ENCODE results near the gene CD59.

Gene CD59

GRCh38 chr11:33736148-33736812 lies at the start of gene CD59:
Gene CD59, minus strand, starts transcription at chr11:33736423. Its CDS starts 13,978 bp downstream, at chr11:33722445.
- no peak for DNase-seq (ENCODE audit: low read depth)

DNA sequence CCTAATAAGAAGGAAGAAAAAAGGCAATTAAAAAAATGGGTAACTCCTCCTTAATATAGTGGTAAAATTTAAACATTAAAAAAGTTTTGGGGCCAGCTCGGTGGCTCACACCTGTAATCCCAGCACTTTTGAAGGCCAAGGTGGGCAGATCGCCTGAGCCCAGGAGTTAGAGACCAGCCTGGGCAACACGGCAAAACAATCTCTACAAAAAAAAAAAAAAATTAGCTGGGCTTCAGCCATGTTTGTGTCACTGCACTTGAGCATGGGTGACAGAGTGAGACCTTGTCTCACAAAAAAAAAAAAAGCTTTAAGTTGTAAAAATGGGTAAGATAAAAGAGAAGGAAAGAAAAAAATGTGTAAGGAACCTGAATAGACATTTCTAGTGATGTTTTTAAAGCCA lies 49.4 kb upstream of the CD59 start:
- DNase-seq (ENCODE audit: low read depth), result no peak

DNA sequence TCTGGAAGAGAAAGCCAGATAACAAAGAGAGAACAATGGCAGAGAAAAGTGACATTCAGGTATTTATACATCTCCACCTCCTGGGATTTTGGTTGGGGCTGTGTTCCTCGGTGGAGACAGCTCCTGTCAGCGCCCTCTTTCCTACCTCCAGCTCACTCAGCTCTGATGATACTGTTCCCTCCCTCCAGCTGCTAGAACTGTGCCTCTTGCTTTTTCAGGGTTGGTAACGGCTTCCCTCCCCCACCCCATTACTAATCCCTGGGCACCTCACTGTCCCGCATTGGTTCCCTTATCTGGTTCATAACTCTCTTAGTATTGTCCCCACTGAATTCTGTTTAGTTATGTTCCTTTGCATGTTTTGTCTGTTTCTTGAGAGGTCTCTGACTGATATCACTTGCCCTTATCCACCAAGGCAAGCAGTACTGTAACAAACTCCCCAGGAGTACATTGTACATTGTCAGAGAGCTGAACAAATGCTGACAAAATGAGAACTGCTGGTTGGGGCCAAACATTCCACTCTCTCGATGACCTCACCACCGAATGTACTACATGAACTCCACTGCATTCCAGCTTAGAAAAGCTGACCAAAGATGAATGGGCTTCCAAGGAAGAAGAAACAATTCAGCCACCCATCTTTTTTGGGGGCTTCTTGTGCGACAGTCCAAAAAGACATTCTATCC lies 43.8 kb upstream of the CD59 start:
- peak; percentile 65 for DNase-seq (ENCODE audit: low read depth)

DNA sequence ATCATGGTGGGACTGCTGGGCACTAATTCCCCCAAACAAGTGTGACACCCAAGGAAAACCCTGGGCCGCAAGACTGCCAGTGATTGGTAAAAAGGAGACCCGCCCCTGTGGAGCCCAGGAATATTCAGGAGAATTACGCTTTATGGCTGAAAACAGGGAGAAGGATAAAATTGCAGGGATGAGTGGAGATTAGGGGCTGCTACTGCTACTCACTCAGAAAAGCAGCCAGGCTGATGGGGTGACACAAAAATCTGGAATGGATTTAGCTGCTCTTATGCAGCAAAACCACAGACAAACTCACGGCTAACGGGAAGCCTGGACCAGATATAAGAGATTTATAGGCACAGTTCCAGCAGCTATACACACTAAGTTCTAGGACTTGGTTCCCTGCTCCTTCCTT lies 42.5 kb upstream of the CD59 start:
- DNase-seq (ENCODE audit: low read depth), result peak; percentile 45

- no peak for DNase-seq (ENCODE audit: low read depth)
Observed at GRCh38 chr11:33777906-33778305, 41.7 kb upstream of the CD59 start.

- DNase-seq (ENCODE audit: low read depth), result no peak
Observed at GRCh38 chr11:33775832-33776470, 39.7 kb upstream of the CD59 start.

GRCh38 chr11:33775467-33775807 lies 39.2 kb upstream of the CD59 start:
- DNase-seq (ENCODE audit: low read depth), result no peak

- no peak for DNase-seq (ENCODE audit: low read depth)
Observed at GRCh38 chr11:33774736-33775466, 38.7 kb upstream of the CD59 start.

- DNase-seq (ENCODE audit: low read depth), result no peak
Observed at GRCh38 chr11:33773987-33774735, 37.9 kb upstream of the CD59 start, which contains the start of gene FBXO3. Gene FBXO3, minus strand, starts transcription at chr11:33774520. Its CDS starts 23 bp downstream, at chr11:33774497.

GRCh38 chr11:33773404-33773986 lies 37.3 kb upstream of the CD59 start:
- DNase-seq (ENCODE audit: low read depth), result no peak

- DNase-seq (ENCODE audit: low read depth), result no peak
Observed at GRCh38 chr11:33772870-33773269, 36.6 kb upstream of the CD59 start.

DNA sequence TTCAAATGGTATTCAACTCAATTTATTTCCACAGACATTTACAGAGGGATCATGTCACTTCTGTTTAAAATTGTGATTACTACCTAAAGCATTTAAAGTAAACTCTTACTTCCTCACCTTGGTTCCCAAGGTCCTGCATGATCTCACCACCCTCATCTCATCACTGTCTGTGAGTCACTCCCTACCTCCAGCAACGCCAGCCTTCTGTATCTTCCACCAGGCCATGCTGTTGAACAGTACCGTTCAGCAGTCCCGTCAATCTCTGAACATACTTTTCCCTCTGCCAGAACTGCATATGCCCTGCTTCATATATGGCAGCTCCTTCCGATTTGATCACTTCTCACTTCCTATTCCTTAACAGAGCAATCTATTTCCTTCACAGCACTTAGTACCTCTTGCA lies 36.1 kb upstream of the CD59 start:
- no peak for DNase-seq (ENCODE audit: low read depth)

- no peak for DNase-seq (ENCODE audit: low read depth)
Observed at GRCh38 chr11:33770236-33770635, 34.0 kb upstream of the CD59 start.

DNA sequence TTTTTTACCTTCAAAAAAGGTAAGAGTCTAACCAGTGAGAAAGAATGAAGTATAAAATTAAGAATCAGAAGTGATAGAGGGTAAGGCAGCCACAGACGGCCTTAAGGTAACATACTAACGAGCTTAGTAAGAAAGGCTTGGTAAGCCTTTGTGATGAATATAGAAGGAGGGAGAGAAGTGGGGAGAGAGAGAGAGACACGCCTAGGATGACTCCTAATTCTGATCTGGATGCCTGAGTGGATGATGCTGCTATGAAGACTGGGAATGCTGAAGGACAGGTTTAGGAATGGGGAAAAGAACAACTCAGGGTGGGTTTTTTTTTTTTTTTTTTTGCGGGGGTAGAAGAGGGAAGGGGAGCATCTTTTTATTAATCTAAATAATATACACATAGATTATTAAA lies 33.3 kb upstream of the CD59 start:
- DNase-seq (ENCODE audit: low read depth), result no peak

- no peak for DNase-seq (ENCODE audit: low read depth)
Observed at GRCh38 chr11:33767624-33768023, 31.4 kb upstream of the CD59 start.

DNA sequence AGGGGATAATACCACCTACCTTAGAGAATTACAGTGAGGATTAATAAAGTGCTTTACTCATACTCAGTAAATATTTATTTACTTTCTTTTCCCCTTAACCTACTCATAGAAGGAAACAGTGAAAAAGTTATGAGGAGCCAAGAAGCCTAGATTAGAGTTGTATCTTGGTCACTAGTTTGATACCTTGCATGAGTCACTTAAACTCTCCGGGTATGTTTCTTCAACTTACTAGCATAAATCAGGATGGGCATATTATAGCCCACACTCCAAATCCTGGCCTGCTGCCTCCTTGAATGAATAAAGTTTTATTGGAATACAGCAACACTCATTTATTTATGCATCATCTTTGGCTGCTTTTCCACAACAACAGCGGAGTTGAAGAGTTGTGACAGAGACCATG lies 29.9 kb upstream of the CD59 start:
- no peak for DNase-seq (ENCODE audit: low read depth)

DNA sequence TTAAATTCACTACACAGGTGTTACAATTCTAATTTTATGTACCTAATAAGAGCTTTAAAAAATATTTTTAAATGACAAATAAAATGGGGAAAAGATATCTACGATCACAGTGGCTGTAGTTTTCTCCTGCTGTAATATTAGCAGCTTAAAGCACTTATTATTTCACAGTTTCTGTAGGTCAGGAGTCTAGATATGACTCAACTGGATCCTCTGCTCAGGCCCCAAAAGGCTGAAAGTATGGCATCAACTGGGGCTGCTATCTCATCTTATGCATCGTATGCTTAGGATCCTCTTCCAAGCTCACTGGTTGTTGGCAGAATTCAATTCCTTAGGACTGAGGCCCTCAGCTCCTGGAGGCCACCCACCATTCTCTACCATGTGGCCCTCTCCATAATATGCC lies 25.2 kb upstream of the CD59 start:
- no peak for DNase-seq (ENCODE audit: low read depth)

DNA sequence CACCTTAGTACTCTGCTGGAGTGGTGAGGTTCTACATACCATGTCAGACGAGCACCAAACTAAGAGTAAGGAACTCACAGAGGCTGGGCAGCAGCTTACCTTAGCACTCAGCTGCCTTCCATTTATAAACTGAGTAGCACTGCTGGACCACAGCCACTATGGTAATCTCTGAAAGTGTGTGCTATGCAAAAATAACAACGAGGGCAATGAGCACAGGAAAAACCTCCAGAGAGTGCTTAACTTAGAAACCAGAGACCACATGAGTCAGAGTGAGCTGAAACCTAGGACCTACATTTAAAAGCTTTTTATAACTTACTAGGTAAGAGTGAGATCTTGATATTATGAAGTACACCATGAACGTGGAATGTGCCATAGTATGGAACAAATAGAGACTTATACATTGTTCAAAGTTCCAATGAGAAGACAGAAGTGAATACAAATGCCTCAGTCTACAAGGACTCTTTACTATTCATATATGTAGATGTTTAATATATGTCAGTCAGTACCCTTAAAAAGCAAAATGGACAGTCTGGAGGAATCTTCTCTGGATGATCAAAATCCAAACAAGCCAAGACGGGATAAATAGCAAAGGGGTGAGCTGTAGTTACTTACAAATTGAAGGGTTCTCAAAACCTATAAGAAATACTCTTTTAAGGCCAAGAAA lies 17.2 kb upstream of the CD59 start:
- DNase-seq (ENCODE audit: low read depth), result peak; percentile 48

DNA sequence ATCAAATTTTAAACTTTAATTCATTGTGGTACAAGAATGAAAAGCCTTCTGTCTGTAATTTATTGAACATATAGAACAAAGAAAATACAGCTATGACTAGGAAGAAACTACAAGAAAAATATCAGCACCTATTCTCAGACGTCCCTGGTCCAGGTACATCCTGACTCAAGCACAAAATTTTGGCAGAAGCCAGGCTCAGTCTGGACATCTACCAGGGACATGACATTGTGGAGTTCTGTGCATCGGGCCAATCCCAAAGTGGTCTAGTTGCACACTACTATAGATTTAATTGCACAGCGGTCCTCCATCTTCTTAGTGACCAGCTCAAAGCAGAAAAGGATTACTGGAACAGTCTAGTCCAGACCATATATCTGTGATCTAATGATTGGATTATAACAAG lies 15.7 kb upstream of the CD59 start:
- no peak for DNase-seq (ENCODE audit: low read depth)

GRCh38 chr11:33747979-33748378 lies 11.8 kb upstream of the CD59 start:
- no peak for DNase-seq (ENCODE audit: low read depth)

DNA sequence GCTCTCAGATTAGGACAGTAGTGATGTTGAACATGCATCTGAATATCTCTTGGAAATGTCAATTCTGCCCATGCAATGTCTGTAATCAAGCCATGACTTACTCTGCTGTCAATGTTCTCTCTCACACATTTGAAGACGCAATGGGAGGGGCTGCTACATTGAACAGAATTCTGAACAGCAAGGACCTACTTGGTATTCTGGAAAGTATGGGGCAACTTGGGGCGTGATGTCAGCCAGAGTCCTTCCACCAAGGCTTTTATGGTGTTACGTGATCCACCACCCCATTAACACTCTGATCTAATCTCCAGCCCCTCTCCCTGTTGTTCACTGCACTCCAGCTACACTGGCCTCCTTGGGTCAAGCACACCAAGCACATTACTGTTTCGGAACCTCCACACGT lies 7.1 kb upstream of the CD59 start:
- no peak for DNase-seq (ENCODE audit: low read depth)
